VCaP (cell line): ENCODE measurements around the gene ELAVL1.
"Not testable (repeated sequence)": the region's sequence is repeated elsewhere in the genome, so short reads cannot be mapped to it uniquely, and the experiment has no call there.

ENCODE experiments used
- H3K27ac ChIP-seq: fragments of 450-650 bp; 2 replicates; pipeline ENCODE4 v1.5.1; 2017
- TF ChIP-seq, protein P1 (sequence below): fragments of 450-650 bp; conservative IDR thresholded peaks from 2 replicates; pipeline ENCODE4 v1.5.1; 2017; ENCODE audit warnings: mild to moderate bottlenecking, moderate library complexity

The ELAVL1 gene

DNA sequence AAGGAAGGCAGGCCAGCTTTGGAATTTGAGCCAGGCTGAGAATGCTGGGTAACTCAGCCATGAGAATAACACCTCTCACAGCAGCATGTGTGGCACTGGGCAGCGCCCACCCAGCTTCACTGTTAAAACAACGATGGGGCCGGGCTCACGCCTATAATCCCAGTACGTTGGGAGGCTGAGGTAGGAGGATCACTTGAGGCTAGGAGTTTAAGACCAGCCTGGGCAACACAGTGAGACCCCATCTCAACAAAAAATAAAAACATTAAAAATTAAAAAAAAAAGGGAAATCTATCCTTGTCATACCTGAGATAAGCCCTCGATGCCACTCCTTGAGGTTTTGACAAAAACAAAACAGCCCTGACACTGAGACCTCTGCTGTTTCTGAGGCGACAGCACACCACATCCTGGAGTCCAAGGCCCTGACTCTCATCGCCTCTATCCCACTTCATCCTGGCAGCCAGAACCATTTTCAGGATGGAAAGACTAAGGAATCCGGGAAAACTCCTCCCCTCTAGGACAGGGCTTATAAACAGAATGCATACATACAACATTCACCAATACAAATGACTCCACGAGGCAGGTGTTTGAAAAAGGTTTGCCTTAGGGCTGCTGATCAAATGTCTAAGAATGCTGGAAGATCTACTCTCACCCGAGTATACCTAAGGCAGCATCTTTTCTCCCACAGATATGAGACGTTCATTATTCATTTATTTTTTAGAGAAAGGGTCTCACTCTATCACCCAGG lies 39.3 kb downstream of the ELAVL1 start:
- no peak overlapping the region for H3K27ac ChIP-seq
- TF ChIP-seq, protein P1, sequence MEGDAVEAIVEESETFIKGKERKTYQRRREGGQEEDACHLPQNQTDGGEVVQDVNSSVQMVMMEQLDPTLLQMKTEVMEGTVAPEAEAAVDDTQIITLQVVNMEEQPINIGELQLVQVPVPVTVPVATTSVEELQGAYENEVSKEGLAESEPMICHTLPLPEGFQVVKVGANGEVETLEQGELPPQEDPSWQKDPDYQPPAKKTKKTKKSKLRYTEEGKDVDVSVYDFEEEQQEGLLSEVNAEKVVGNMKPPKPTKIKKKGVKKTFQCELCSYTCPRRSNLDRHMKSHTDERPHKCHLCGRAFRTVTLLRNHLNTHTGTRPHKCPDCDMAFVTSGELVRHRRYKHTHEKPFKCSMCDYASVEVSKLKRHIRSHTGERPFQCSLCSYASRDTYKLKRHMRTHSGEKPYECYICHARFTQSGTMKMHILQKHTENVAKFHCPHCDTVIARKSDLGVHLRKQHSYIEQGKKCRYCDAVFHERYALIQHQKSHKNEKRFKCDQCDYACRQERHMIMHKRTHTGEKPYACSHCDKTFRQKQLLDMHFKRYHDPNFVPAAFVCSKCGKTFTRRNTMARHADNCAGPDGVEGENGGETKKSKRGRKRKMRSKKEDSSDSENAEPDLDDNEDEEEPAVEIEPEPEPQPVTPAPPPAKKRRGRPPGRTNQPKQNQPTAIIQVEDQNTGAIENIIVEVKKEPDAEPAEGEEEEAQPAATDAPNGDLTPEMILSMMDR = no peak

- H3K27ac ChIP-seq = no peak overlapping the region
- TF ChIP-seq, protein P1 = no peak
Measured at GRCh38 chr19:7965259-7965841, 40.1 kb downstream of the ELAVL1 start.

GRCh38 chr19:7963566-7963965 lies 41.9 kb downstream of the ELAVL1 start:
- H3K27ac ChIP-seq = no peak overlapping the region
- TF ChIP-seq, protein P1 = no peak

- H3K27ac ChIP-seq = no peak overlapping the region
- TF ChIP-seq, protein P1 = no peak
Measured at GRCh38 chr19:7962644-7963268, 42.7 kb downstream of the ELAVL1 start.

- H3K27ac ChIP-seq = no peak overlapping the region
- TF ChIP-seq, protein P1 = no peak
Measured at GRCh38 chr19:7961920-7962626, 43.4 kb downstream of the ELAVL1 start.

DNA sequence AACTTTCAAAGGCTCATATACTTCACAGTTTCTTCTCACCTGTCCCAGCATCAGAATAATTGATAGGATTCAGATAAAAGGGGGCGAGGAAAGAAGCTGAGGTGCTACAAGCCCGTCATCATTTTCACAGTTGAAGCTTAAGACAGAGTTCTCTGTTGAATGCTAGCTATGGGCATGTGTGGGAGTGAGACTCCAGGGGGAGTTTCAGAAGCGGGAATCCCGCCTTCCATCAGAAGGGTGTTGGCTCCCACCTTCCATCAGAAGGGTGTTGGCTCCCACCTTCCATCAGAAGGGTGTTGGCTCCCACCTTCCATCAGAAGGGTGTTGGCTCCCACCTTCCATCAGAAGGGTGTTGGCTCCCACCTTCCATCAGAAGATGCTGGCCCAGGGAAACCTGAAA lies 44.4 kb downstream of the ELAVL1 start:
- H3K27ac ChIP-seq = not testable (repeated sequence)

DNA sequence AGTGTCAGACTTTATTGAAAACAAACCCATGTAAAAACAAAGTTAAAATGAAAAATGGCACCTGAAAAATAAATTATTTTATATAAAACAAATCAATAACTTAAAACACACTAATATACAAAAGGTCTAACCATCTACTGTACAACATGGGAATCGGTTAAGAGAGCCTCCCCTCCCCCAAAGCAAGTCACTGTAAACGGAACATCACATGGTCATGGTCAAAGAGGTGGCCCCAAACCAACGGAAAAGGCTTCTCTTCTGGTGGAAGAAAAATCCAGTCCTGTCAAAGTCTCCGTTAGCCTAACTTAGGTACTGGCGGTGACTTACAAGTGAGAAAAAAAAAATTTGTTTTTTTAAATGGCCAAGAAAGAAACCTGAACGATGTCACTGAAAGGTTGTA lies 46.2 kb downstream of the ELAVL1 start:
- TF ChIP-seq, protein P1 = no peak
- no peak overlapping the region for H3K27ac ChIP-seq
